GM18907 (cell line): ENCODE data around the gene MED25.
A peak's percentile ranks its signal among the peaks of the same experiment; 100 is the strongest.

Source experiments
- ATAC-seq: cut with Tn5 transposase; IDR thresholded peaks from one replicate; pipeline ENCODE4 v1.9.1; 2021; ENCODE audit warnings: mild to moderate bottlenecking, moderate library complexity; ENCODE audit not compliant: unreplicated experiment

MED25 gene

GRCh38 chr19:49839713-49840112 is 21.6 kb downstream of the MED25 start:
- ATAC-seq = no peak

DNA sequence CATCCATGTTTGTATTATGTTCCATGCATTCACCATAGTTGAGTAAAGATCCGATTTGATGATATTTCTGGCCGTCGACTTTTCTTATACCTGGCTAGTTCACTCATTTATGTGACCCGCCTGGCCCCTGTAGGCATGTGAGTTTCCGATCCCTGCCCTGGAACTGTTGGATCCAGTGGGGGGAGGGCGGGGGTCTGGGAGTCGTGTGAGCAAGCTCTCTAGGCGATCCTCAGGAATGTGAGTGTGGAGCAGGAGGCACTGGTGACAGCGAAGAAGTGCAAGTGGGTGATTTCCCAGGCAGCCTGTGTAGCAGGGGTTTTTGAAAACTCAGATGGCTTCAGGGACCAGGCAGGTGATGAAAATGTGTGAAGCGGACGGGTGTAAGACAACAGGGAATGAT is 22.2 kb downstream of the MED25 start:
- ATAC-seq = no peak

DNA sequence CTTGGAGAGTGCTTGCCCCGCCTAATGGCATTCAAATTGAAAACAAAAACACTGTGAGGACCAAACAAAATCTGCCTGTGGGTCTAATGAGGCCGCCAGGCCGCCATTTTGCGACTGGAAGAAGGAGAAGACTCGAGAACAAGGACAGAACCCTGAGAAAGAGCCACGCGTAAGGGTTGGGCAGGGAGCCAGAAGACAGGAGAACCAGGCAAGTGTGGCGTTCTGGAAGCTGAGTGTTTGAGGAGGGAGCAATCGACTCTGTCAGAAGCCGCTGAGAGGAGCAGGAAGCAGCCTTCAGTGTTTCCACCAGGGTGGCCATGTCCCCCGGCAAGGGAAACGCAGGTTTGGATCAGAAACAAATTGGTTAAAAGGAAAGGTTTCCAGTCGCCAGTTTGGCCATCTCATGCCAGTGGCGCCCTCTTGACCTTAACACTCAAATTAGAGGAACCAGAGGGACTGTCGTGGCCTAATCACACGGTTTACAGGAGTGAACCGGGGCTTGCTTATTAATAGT is 22.7 kb downstream of the MED25 start:
- ATAC-seq = no peak

DNA sequence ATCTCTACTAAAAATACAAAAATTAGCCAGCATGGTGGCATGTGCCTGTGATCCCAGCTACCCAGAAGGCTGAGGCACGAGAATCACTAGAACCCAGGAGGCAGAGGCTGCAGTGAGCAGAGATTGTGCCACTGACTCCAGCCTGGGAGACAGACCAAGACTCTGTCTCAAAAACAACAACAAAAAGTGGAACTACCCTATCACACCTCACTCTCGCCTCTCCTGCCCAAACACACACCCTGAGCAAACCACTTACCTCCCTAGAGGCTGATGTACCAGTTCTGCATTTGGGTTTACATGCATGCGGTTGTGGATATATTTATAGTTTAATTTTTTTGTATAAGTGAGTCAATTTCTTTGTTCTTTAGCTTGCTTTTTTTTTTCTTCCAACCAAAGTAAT is 25.2 kb downstream of the MED25 start:
- ATAC-seq = no peak

- ATAC-seq = no peak
These were observed 26.3 kb downstream of the MED25 start for GRCh38 chr19:49844138-49845095.

- ATAC-seq = no peak
These were observed 27.3 kb downstream of the MED25 start for GRCh38 chr19:49845414-49845813.

DNA sequence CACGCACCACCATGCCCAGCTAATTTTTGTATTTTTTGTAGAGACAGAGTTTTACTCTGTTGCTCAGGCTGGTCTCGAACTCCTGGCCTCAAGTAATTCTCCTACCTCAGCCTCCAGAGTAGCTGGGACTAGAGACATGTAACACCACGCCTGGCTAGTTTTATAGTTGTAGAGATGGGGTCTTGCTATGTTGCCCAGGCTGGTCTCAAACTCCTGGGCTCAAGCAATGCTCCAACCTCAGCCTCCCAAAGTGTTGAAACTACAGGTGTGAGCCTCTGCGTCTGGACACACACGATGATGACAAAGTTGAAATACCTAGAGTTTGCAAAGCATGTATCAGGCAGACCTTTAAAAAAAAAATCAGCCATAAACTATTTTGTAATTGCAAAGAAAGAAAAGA is 28.3 kb downstream of the MED25 start:
- ATAC-seq = no peak

- ATAC-seq = no peak
These were observed 29.9 kb downstream of the MED25 start for GRCh38 chr19:49847731-49848696.

DNA sequence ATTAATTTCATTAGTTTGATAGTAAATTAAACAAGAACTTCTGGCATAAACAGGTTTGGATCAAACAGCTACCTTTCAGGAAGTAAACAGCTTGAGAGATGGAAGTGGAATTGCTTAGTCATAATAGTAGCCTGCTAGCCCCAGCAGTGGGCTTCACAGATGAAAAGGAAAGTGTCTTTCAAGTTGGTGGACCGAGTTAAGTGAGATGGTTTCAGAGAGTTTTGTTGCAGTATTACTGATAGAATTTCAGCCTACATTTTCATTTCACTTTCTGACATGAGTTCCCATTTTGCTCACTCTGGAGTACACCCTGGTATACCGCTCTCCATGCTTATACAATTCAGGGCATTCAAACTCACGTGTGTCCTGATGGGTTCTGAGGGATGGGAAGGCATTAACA is 30.8 kb downstream of the MED25 start:
- ATAC-seq = no peak

GRCh38 chr19:49849433-49850220 is 31.5 kb downstream of the MED25 start:
- no peak for ATAC-seq

- peak; percentile 4 for ATAC-seq
These were observed 32.1 kb downstream of the MED25 start for GRCh38 chr19:49850221-49850486.

GRCh38 chr19:49850487-49851342 is 32.6 kb downstream of the MED25 start, which contains the start of gene PTOV1:
TSS of gene PTOV1 (plus strand) at chr19:49851159.
- peak; percentile 78 for ATAC-seq

GRCh38 chr19:49851456-49852259 is 33.6 kb downstream of the MED25 start:
- ATAC-seq = no peak

DNA sequence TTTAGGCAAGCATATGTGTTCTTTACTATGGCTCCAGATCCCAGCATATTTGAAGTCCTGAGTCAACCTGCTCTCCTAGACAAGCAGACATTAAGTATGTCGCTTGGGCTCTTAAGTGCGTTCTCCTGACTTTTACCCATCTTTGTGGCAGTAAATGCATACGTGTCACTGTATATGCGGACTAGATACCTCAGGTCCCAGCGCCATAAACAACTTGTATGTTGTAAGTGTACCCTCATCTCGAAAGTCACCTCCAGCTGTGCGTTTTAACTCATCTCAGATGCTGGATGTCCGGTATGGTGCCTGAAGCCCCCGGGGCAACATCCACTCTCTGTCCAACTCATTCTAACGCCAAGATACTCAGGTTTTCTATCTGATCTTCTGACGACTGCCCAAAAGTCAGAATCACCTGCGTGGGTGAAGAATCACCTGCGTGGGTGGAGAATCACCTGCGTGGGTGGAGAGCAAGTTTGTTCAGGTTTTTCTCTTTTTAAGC is 34.6 kb downstream of the MED25 start:
- no peak for ATAC-seq

DNA sequence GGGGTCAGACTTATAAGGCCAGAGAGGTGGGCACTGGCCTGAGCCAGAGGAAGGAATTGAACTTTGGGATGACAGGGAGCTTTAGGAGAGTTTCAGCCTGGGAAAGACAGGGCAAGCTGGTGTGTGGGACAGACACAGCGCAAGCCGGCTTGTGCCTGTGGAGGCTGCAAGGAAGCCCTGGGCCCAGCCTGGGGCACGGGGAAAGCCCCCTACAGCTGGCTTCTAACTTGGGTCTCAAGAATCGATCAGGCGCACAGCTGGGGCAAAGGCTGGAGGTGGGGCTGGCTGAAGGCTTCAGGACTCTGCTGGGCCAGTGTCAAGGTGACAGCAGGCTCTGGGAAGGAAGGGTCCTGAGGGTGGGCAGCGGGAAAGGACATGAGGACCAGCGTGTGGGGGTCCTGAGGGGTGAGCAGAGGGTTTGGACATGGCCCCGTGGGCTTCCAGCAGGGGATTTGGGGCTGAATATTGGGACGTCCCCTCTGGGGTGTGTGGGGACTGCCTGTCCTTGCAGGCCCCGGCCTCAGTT is 35.8 kb downstream of the MED25 start:
- no peak for ATAC-seq

DNA sequence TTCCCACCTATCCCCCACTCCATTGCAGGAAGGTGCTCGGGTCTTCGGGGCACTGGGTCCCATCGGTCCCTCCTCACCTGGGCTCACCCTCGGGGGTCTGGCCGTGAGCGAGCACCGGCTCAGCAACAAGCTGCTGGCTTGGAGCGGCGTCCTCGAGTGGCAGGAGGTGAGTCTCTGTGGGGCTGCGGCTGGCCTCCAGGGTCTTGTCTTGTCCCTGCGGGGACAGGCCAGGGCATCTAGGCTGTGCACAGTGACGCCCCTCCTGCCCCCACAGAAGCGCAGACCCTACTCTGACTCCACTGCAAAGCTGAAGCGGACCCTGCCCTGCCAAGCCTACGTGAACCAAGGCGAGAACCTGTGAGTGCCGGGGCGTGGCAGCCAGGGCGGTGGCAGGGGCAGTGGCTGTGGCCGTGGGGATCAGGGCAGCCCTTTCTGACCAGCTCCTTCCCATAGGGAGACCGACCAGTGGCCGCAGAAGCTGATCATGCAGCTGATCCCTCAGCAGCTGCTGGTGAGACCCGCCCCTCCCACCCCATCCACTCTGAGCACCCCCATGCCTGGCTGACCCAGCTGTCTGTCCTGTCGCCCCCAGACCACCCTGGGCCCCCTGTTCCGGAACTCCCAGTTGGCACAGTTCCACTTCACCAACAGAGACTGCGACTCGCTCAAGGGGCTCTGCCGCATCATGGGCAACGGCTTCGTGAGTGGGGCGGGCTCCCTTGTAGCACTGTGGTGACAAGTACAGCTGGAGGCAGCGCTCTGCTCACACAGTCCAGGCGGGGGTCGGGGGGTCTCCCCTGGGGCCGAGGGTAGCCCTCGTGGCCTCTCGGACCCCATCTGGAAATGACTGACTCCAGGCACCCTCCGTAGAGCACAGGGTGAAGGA is 36.5 kb downstream of the MED25 start:
- no peak for ATAC-seq

DNA sequence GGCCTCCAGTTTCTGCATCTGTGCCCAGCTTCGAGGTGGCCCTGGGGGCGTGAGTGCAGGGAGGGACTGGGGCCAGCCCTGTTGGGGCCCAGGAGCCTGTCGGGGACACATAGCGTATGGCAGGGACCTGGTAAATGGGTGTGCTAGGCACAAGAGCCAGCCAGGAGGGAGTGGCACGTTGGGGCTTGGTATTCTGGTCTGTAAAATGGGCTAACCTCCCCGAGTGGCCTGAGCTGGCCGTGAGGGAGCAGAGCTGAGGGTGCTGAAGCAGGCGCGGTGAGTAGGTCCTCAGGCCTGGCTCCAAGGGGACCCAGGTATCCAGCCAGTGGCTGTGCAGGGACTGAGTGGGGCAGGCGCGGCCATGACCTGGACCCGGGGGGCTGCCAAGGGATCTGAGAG is 37.2 kb downstream of the MED25 start:
- ATAC-seq = no peak
